Measurements from ENCODE around the gene NAA16. TPM values are rescaled to one million over a fixed set of nuclear protein-coding genes. Genes with fewer than 3 reads are reported as not detected.

The NAA16 gene
- total and polyA plus RNA-seq, 4 donors = 5.8 to 24.7 (median 16.3) TPM

- Histone ChIP-seq H3K4me3 (ENCODE audit: low read length in 2 of 2) (no peak overlapping the region), H3K36me3 (ENCODE audit: control insufficient read depth in 1 of 2, insufficient read depth in 2 of 2, low read length in 1 of 2) (no peaks in the 10 kb centered on the region), H3K27ac (ENCODE audit: low read depth in 1 of 2, low read length in 2 of 2) (no peak overlapping the region), H3K27me3 (ENCODE audit: control insufficient read depth in 1 of 2, insufficient read depth in 2 of 2, low read length in 1 of 2) (no peaks in the 10 kb centered on the region), H3K9me3 (ENCODE audit: control insufficient read depth, low read length) (no peaks in the 10 kb centered on the region), H3K4me1 (ENCODE audit: control insufficient read depth in 1 of 2, insufficient read depth in 2 of 2, low read length in 2 of 2) (no peaks in the 10 kb centered on the region)
- DNase-seq (no peak), ATAC-seq (ENCODE audit: low FRiP score) (no peak)
- WGBS, 2 donors = 36 to 37% methylated on average over 3 of the region's 3 CpGs
- intact Hi-C loops (cut with DNase I) = no loop called here
Observed at GRCh38 chr13:41296879-41297646, 14.0 kb upstream of the NAA16 start.

GRCh38 chr13:41299316-41300094, 11.6 kb upstream of the NAA16 start:
- intact Hi-C loops (cut with DNase I) = no loop called here
- Histone ChIP-seq H3K36me3 (ENCODE audit: control insufficient read depth in 1 of 2, insufficient read depth in 2 of 2, low read length in 1 of 2) (no peaks in the 10 kb centered on the region), H3K4me1 (ENCODE audit: control insufficient read depth in 1 of 2, insufficient read depth in 2 of 2, low read length in 2 of 2) (no peaks in the 10 kb centered on the region), H3K27ac (ENCODE audit: low read depth in 1 of 2, low read length in 2 of 2) (no peak overlapping the region), H3K9me3 (ENCODE audit: control insufficient read depth, low read length) (no peaks in the 10 kb centered on the region), H3K4me3 (ENCODE audit: low read length in 2 of 2) (no peak overlapping the region), H3K27me3 (ENCODE audit: control insufficient read depth in 1 of 2, insufficient read depth in 2 of 2, low read length in 1 of 2) (no peaks in the 10 kb centered on the region)
- WGBS, 2 donors = 89 to 90% methylated on average over 4 of the region's 4 CpGs
- DNase-seq (no peak), ATAC-seq (ENCODE audit: low FRiP score) (no peak)

- no peaks in the 10 kb centered on the region for H3K36me3 ChIP-seq (ENCODE audit: control insufficient read depth in 1 of 2, insufficient read depth in 2 of 2, low read length in 1 of 2)
- H3K27ac ChIP-seq (ENCODE audit: low read depth in 1 of 2, low read length in 2 of 2) = no peak overlapping the region
- ATAC-seq (ENCODE audit: low FRiP score) (no peak), DNase-seq (no peak)
- WGBS, 2 donors = 97% methylated on average over 3 of the region's 3 CpGs
- H3K4me1 ChIP-seq (ENCODE audit: control insufficient read depth in 1 of 2, insufficient read depth in 2 of 2, low read length in 2 of 2) = no peaks in the 10 kb centered on the region
- no peaks in the 10 kb centered on the region for H3K27me3 ChIP-seq (ENCODE audit: control insufficient read depth in 1 of 2, insufficient read depth in 2 of 2, low read length in 1 of 2)
- H3K9me3 ChIP-seq (ENCODE audit: control insufficient read depth, low read length) = no peaks in the 10 kb centered on the region
- no peak overlapping the region for H3K4me3 ChIP-seq (ENCODE audit: low read length in 2 of 2)
- intact Hi-C loops (cut with DNase I) = no loop called here
Observed at GRCh38 chr13:41302743-41303142, 8.3 kb upstream of the NAA16 start.

- Histone ChIP-seq H3K4me3 (ENCODE audit: low read length in 2 of 2) (no peak overlapping the region), H3K9me3 (ENCODE audit: control insufficient read depth, low read length) (no peaks in the 10 kb centered on the region), H3K4me1 (ENCODE audit: control insufficient read depth in 1 of 2, insufficient read depth in 2 of 2, low read length in 2 of 2) (no peaks in the 10 kb centered on the region), H3K36me3 (ENCODE audit: control insufficient read depth in 1 of 2, insufficient read depth in 2 of 2, low read length in 1 of 2) (no peaks in the 10 kb centered on the region), H3K27me3 (ENCODE audit: control insufficient read depth in 1 of 2, insufficient read depth in 2 of 2, low read length in 1 of 2) (no peaks in the 10 kb centered on the region), H3K27ac (ENCODE audit: low read depth in 1 of 2, low read length in 2 of 2) (no peak overlapping the region)
- no peak for ATAC-seq (ENCODE audit: low FRiP score)
- intact Hi-C loops (cut with DNase I) = no loop called here
- DNase-seq = no peak
Observed at GRCh38 chr13:41304551-41304950, 6.5 kb upstream of the NAA16 start.

- ATAC-seq (ENCODE audit: low FRiP score) (no peak), DNase-seq (no peak)
- H3K4me1 ChIP-seq (ENCODE audit: control insufficient read depth in 1 of 2, insufficient read depth in 2 of 2, low read length in 2 of 2) = no peaks in the 10 kb centered on the region
- H3K27ac ChIP-seq (ENCODE audit: low read depth in 1 of 2, low read length in 2 of 2) = no peak overlapping the region
- 69 to 72% methylated on average over 15 of the region's 15 CpGs for WGBS, 2 donors
- no peak overlapping the region for H3K4me3 ChIP-seq (ENCODE audit: low read length in 2 of 2)
- H3K27me3 ChIP-seq (ENCODE audit: control insufficient read depth in 1 of 2, insufficient read depth in 2 of 2, low read length in 1 of 2) = no peaks in the 10 kb centered on the region
- H3K9me3 ChIP-seq (ENCODE audit: control insufficient read depth, low read length) = no peaks in the 10 kb centered on the region
- intact Hi-C loops (cut with DNase I) = no loop called here
- no peaks in the 10 kb centered on the region for H3K36me3 ChIP-seq (ENCODE audit: control insufficient read depth in 1 of 2, insufficient read depth in 2 of 2, low read length in 1 of 2)
Observed at GRCh38 chr13:41306271-41307145, 4.6 kb upstream of the NAA16 start.

- 76 to 83% methylated on average over 11 of the region's 11 CpGs for WGBS, 2 donors
- no peak overlapping the region for H3K4me3 ChIP-seq (ENCODE audit: low read length in 2 of 2)
- DNase-seq = no peak
- H3K27ac ChIP-seq (ENCODE audit: low read depth in 1 of 2, low read length in 2 of 2) = no peak overlapping the region
- intact Hi-C loops (cut with DNase I) = no loop called here
- ATAC-seq (ENCODE audit: low FRiP score) = no peak
- H3K36me3 ChIP-seq (ENCODE audit: control insufficient read depth in 1 of 2, insufficient read depth in 2 of 2, low read length in 1 of 2) = no peaks in the 10 kb centered on the region
- H3K27me3 ChIP-seq (ENCODE audit: control insufficient read depth in 1 of 2, insufficient read depth in 2 of 2, low read length in 1 of 2) = no peaks in the 10 kb centered on the region
- no peaks in the 10 kb centered on the region for H3K9me3 ChIP-seq (ENCODE audit: control insufficient read depth, low read length)
- H3K4me1 ChIP-seq (ENCODE audit: control insufficient read depth in 1 of 2, insufficient read depth in 2 of 2, low read length in 2 of 2) = no peaks in the 10 kb centered on the region
Observed at GRCh38 chr13:41307884-41308640, 3.0 kb upstream of the NAA16 start.

GRCh38 chr13:41311406-41312175, 524 bp downstream of the NAA16 start:
- Histone ChIP-seq H3K4me3 (ENCODE audit: low read length in 2 of 2) (peak overlapping the region; percentile 40 to 68), H3K36me3 (ENCODE audit: control insufficient read depth in 1 of 2, insufficient read depth in 2 of 2, low read length in 1 of 2) (no peaks in the 10 kb centered on the region), H3K9me3 (ENCODE audit: control insufficient read depth, low read length) (no peaks in the 10 kb centered on the region), H3K4me1 (ENCODE audit: control insufficient read depth in 1 of 2, insufficient read depth in 2 of 2, low read length in 2 of 2) (no peaks in the 10 kb centered on the region), H3K27me3 (ENCODE audit: control insufficient read depth in 1 of 2, insufficient read depth in 2 of 2, low read length in 1 of 2) (no peaks in the 10 kb centered on the region), H3K27ac (ENCODE audit: low read depth in 1 of 2, low read length in 2 of 2) (peak overlapping the region; percentile 20 to 30)
- intact Hi-C loops (cut with DNase I) = loop anchor here in 1 of 2 donors (1.0 kb wide), 1 partner anchor 48 kb away; the partner anchor contains the start of gene MTRF1
- ATAC-seq (ENCODE audit: low FRiP score) = peak; percentile 79
- 0 to 1% methylated on average over 70 to 73 of the region's 73 CpGs for WGBS, 2 donors
- DNase-seq = peak; percentile 54 to 86

All from aorta (tissue), 5 donors.